ENCODE data around the gene MAP3K8.

MAP3K8 gene

DNA sequence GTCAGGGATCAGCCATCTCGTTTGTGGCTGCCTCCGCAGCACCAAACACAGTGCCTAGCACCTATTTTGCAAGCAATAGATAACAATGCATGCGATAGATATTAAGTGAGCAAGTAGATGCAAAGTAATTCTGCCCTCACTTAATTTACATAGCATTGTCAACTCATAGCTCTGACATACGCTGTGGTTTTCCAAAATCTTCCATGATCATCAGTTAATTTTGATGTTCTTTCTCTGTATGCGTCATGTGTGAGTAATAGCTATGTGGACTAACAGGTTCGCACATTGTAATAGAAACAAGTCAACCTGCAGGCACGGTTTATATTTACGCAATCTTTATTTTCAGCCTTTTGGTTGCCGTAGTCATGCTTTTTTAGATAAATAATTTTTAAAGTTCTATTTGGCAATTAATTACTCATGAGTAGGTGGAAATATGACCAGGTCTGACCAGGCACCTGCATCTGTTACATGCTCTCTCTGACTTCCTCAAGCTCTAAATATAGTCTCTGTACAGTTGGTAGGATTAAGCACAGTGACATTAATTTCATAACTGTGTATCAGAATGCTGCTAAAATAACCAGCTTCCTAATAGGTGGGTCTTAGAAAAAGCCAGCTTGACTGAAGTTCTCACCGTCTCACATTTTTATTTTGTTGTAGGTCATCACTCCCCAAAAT, 13.3 kb downstream of the MAP3K8 start:
- DNase-seq (ENCODE audit: low spot score in 2 of 2) (no peak), ATAC-seq (ENCODE audit: low read depth) (peak; percentile 55)
- Mint-ChIP-seq H3K4me1 (peaks cover 21% of the 10 kb centered on the region), H3K36me3 (peaks cover 35% of the 10 kb centered on the region), H3K9me3 (no peaks in the 10 kb centered on the region), H3K27me3 (no peaks in the 10 kb centered on the region), H3K27ac (peak overlapping the region; percentile 69), H3K4me3 (peak overlapping the region; percentile 5)

- H3K36me3 Mint-ChIP-seq: peaks cover 34% of the 10 kb centered on the region
- DNase-seq (ENCODE audit: low spot score in 2 of 2) (no peak), ATAC-seq (ENCODE audit: low read depth) (no peak)
- peak overlapping the region; percentile 69 for H3K27ac Mint-ChIP-seq
- peaks cover 16% of the 10 kb centered on the region for H3K4me1 Mint-ChIP-seq
- no peaks in the 10 kb centered on the region for H3K9me3 Mint-ChIP-seq
- H3K27me3 Mint-ChIP-seq: no peaks in the 10 kb centered on the region
- H3K4me3 Mint-ChIP-seq: no peak overlapping the region
Observed at GRCh38 chr10:30448092-30448491, 14.1 kb downstream of the MAP3K8 start.

GRCh38 chr10:30453764-30454527, 20.0 kb downstream of the MAP3K8 start:
- Mint-ChIP-seq H3K9me3 (no peaks in the 10 kb centered on the region), H3K27ac (peak overlapping the region; percentile 81), H3K4me3 (peak overlapping the region; percentile 29), H3K4me1 (peaks cover 20% of the 10 kb centered on the region), H3K27me3 (no peaks in the 10 kb centered on the region), H3K36me3 (peaks cover 21% of the 10 kb centered on the region)
- DNase-seq (ENCODE audit: low spot score in 2 of 2): no peak
- no peak for ATAC-seq (ENCODE audit: low read depth)

GRCh38 chr10:30454744-30455510, 20.9 kb downstream of the MAP3K8 start:
- peak overlapping the region; percentile 89 for H3K27ac Mint-ChIP-seq
- H3K9me3 Mint-ChIP-seq: no peaks in the 10 kb centered on the region
- DNase-seq (ENCODE audit: low spot score in 2 of 2): no peak
- peaks cover 19% of the 10 kb centered on the region for H3K36me3 Mint-ChIP-seq
- H3K4me3 Mint-ChIP-seq: peak overlapping the region; percentile 63
- no peaks in the 10 kb centered on the region for H3K27me3 Mint-ChIP-seq
- H3K4me1 Mint-ChIP-seq: peaks cover 20% of the 10 kb centered on the region
- ATAC-seq (ENCODE audit: low read depth): no peak

- DNase-seq (ENCODE audit: low spot score in 2 of 2) (peak in 1 of 2 donors; percentile 28), ATAC-seq (ENCODE audit: low read depth) (peak; percentile 84)
- Mint-ChIP-seq H3K9me3 (no peaks in the 10 kb centered on the region), H3K36me3 (peaks cover 21% of the 10 kb centered on the region), H3K4me1 (peaks cover 25% of the 10 kb centered on the region), H3K27ac (peak overlapping the region; percentile 89), H3K27me3 (no peaks in the 10 kb centered on the region), H3K4me3 (peak overlapping the region; percentile 63)
Observed at GRCh38 chr10:30455816-30456215, 21.8 kb downstream of the MAP3K8 start.

- ATAC-seq (ENCODE audit: low read depth) (peak; percentile 73), DNase-seq (ENCODE audit: low spot score in 2 of 2) (no peak)
- peaks cover 25% of the 10 kb centered on the region for H3K4me1 Mint-ChIP-seq
- peaks cover 19% of the 10 kb centered on the region for H3K36me3 Mint-ChIP-seq
- no peaks in the 10 kb centered on the region for H3K27me3 Mint-ChIP-seq
- peak overlapping the region; percentile 63 for H3K4me3 Mint-ChIP-seq
- peak overlapping the region; percentile 89 for H3K27ac Mint-ChIP-seq
- H3K9me3 Mint-ChIP-seq: no peaks in the 10 kb centered on the region
Observed at GRCh38 chr10:30456266-30456665, 22.3 kb downstream of the MAP3K8 start.

DNA sequence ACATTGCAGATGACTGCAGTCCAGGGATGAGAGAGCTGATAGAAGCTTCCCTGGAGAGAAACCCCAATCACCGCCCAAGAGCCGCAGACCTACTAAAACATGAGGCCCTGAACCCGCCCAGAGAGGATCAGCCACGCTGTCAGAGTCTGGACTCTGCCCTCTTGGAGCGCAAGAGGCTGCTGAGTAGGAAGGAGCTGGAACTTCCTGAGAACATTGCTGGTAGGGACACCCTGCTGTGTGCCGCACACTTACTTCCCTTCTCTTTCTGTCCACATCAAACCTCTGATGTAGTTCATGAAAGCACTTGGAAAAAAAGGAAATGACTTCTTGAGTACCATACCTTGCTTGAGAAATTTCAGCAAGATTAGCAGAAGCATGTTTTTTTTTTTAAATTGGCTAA, 25.3 kb downstream of the MAP3K8 start:
- Mint-ChIP-seq H3K9me3 (no peaks in the 10 kb centered on the region), H3K4me3 (no peak overlapping the region), H3K27me3 (no peaks in the 10 kb centered on the region), H3K27ac (no peak overlapping the region), H3K4me1 (peaks cover 24% of the 10 kb centered on the region), H3K36me3 (peaks cover 15% of the 10 kb centered on the region)
- ATAC-seq (ENCODE audit: low read depth) (no peak), DNase-seq (ENCODE audit: low spot score in 2 of 2) (no peak)

DNA sequence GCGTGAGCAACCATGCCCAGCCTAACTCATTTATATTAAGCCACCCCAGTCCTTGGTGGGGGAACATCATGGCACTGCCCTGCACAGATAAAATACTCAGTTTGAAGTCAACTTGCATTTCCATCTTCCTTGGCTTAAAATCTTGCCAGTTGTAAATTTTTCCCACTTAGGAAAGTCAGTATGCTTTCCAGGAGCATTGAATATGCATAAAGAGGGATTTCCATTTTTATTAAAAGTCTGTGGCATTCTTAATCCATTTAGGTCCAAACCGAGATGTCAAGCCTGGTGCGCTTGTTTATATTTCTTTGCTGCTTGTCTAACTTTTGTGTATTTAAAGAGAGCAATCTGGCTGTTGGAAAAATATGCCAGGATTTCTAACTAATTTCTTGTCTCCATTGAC, 26.1 kb downstream of the MAP3K8 start:
- no peak overlapping the region for H3K27ac Mint-ChIP-seq
- H3K9me3 Mint-ChIP-seq: no peaks in the 10 kb centered on the region
- no peaks in the 10 kb centered on the region for H3K27me3 Mint-ChIP-seq
- H3K4me1 Mint-ChIP-seq: peaks cover 22% of the 10 kb centered on the region
- no peak for ATAC-seq (ENCODE audit: low read depth)
- H3K4me3 Mint-ChIP-seq: no peak overlapping the region
- H3K36me3 Mint-ChIP-seq: peaks cover 15% of the 10 kb centered on the region
- no peak for DNase-seq (ENCODE audit: low spot score in 2 of 2)

DNA sequence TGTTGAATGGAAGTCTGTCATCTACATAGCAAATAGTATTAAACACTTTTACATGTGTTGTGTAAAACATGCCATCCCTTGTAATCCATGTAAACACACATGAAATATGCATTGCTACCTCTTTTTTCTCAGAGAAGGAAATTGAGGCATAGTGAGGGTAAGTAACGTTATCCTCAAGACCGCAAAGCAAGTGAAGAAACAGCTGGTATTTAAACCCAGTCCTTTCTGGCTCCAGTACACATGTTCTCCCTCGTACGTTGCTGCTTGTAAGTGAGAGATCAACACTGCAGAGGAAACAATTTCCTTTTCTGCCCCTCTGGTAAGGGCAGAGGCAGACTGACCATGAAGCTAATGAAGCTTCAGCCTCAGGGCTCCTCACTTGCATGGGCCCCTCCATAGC, 28.5 kb downstream of the MAP3K8 start:
- DNase-seq (ENCODE audit: low spot score in 2 of 2) (no peak), ATAC-seq (ENCODE audit: low read depth) (no peak)
- H3K4me3 Mint-ChIP-seq: no peak overlapping the region
- H3K27me3 Mint-ChIP-seq: no peaks in the 10 kb centered on the region
- peaks cover 15% of the 10 kb centered on the region for H3K36me3 Mint-ChIP-seq
- H3K4me1 Mint-ChIP-seq: peaks cover 10% of the 10 kb centered on the region
- H3K9me3 Mint-ChIP-seq: no peaks in the 10 kb centered on the region
- H3K27ac Mint-ChIP-seq: peak overlapping the region; percentile 60

GRCh38 chr10:30463944-30464451, 30.0 kb downstream of the MAP3K8 start:
- H3K27ac Mint-ChIP-seq: peak overlapping the region; percentile 60

DNA sequence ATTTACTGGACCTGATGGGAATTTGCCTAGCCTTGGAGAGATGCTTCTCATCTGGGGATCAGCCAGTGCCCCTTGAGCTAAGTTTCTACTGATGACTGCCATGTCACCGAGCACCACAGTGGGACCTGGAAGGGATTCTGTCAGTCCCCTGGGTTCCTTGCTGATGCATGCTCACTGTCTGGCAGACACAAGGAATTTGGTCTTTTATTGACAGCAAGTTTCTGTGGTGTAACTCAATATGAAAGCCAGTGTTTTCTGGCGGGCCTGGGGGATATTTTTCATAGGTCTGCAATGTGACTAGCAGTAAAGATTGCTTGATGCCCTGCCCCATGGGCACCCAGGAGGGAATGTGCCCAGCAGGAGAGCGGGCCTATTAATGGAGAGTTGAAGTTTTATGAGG, 30.7 kb downstream of the MAP3K8 start:
- H3K27me3 Mint-ChIP-seq: no peaks in the 10 kb centered on the region
- no peaks in the 10 kb centered on the region for H3K9me3 Mint-ChIP-seq
- H3K36me3 Mint-ChIP-seq: peaks cover 13% of the 10 kb centered on the region
- H3K4me1 Mint-ChIP-seq: peaks cover 17% of the 10 kb centered on the region
- H3K4me3 Mint-ChIP-seq: no peak overlapping the region
- no peak for ATAC-seq (ENCODE audit: low read depth)
- DNase-seq (ENCODE audit: low spot score in 2 of 2): no peak
- peak overlapping the region; percentile 60 for H3K27ac Mint-ChIP-seq

More at GRCh38 chr10:30463944-30464451, 30.0 kb downstream of the MAP3K8 start:
- no peak for ATAC-seq (ENCODE audit: low read depth)
- no peak overlapping the region for H3K4me3 Mint-ChIP-seq
- no peak for DNase-seq (ENCODE audit: low spot score in 2 of 2)
- H3K36me3 Mint-ChIP-seq: peaks cover 13% of the 10 kb centered on the region
- H3K9me3 Mint-ChIP-seq: no peaks in the 10 kb centered on the region
- peaks cover 17% of the 10 kb centered on the region for H3K4me1 Mint-ChIP-seq
- H3K27me3 Mint-ChIP-seq: no peaks in the 10 kb centered on the region

DNA sequence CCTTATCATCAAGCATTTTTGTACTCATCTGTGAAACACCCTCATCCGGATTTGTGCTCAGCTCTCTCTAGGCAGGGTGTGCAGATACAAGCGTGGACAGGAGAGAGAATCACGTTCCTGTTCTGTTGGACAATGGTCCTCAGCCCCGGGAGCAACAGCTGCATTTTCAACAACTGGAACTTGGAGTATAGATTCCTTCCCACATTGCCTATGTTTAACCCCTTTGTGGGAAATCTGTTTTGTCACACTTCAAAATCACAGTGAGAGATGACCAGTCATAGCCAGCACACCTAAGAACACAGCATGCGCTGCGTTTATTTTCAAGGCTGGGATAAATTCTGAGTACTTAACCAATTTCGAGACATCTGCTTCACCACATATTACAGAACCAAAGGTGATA, 32.5 kb downstream of the MAP3K8 start:
- DNase-seq (ENCODE audit: low spot score in 2 of 2): no peak
- Mint-ChIP-seq H3K9me3 (no peaks in the 10 kb centered on the region), H3K27ac (no peak overlapping the region), H3K4me1 (peaks cover 16% of the 10 kb centered on the region), H3K27me3 (no peaks in the 10 kb centered on the region), H3K36me3 (peaks cover 3% of the 10 kb centered on the region), H3K4me3 (no peak overlapping the region)
- no peak for ATAC-seq (ENCODE audit: low read depth)

- H3K27ac Mint-ChIP-seq: no peak overlapping the region
Observed at GRCh38 chr10:30467651-30468338, 33.8 kb downstream of the MAP3K8 start.

More at GRCh38 chr10:30467651-30468338, 33.8 kb downstream of the MAP3K8 start:
- ATAC-seq (ENCODE audit: low read depth) (peak; percentile 99), DNase-seq (ENCODE audit: low spot score in 2 of 2) (peak in 1 of 2 donors; percentile 16)
- no peaks in the 10 kb centered on the region for H3K27me3 Mint-ChIP-seq
- H3K9me3 Mint-ChIP-seq: no peaks in the 10 kb centered on the region
- H3K36me3 Mint-ChIP-seq: no peaks in the 10 kb centered on the region
- H3K4me3 Mint-ChIP-seq: peak overlapping the region; percentile 5
- peaks cover 16% of the 10 kb centered on the region for H3K4me1 Mint-ChIP-seq

Measured in memory B cell (primary cell).